A673 (cell line): ENCODE results near the gene P2RX2. TPM values are rescaled to one million over a fixed set of nuclear protein-coding genes. Genes with fewer than 3 reads are reported as not detected.
A peak's percentile ranks its signal among the peaks of the same experiment; 100 is the strongest.

Source experiments
- BruUV-seq: library from RNA; stranded (reverse); fragments of 400-500 nt; replicated peaks from 2 replicates; lab custom pipeline; 2021; lab: Mats Ljungman, UMichigan
- CTCF ChIA-PET: fragments of 300-600 bp; sonication (Branson Sonifier 250); formaldehyde crosslinking; loops from one replicate; lab custom pipeline; 2022; ENCODE audit warnings: antibody characterized with exemption; lab: Charles Lee
- POLR2A ChIA-PET: fragments of 300-600 bp; sonication (Branson Sonifier 250); formaldehyde crosslinking; loops from one replicate; lab custom pipeline; 2022; ENCODE audit warnings: antibody characterized with exemption; ENCODE audit not compliant: low non-redundant PET; lab: Charles Lee
- DNase-seq: peaks from one replicate; pipeline ENCODE4 v3.0.0-alpha.2; 2015; ENCODE audit warnings: low spot score
- H3K27ac ChIP-seq: fragments of 200-600 bp; sonication (generic); 2 replicates; pipeline ENCODE4 v1.5.1; 2016; ENCODE audit warnings: mixed run types, low read depth, mild to moderate bottlenecking, mixed read lengths, antibody characterized with exemption, low read length; ENCODE audit not compliant: poor library complexity, severe bottlenecking
- H3K27me3 ChIP-seq: fragments of 200-600 bp; sonication (generic); replicated peaks from 2 replicates; pipeline ENCODE4 v1.6.1; 2017; ENCODE audit warnings: mixed run types, low read depth, mild to moderate bottlenecking, mixed read lengths, antibody characterized with exemption, low read length; ENCODE audit not compliant: insufficient read depth, poor library complexity
- H3K36me3 ChIP-seq: fragments of 200-600 bp; sonication (generic); 2 replicates; pipeline ENCODE4 v1.6.1; 2016; ENCODE audit warnings: mixed run types, mild to moderate bottlenecking, mixed read lengths, antibody characterized with exemption, low read length; ENCODE audit not compliant: insufficient read depth, poor library complexity, severe bottlenecking
- H3K4me1 ChIP-seq: fragments of 200-600 bp; sonication (generic); 2 replicates; pipeline ENCODE4 v1.6.1; 2017; ENCODE audit warnings: mixed run types, mild to moderate bottlenecking, mixed read lengths, antibody characterized with exemption, low read length; ENCODE audit not compliant: insufficient read depth, poor library complexity, severe bottlenecking
- H3K4me3 ChIP-seq: fragments of 200-600 bp; sonication (generic); 2 replicates; pipeline ENCODE4 v1.5.1; 2016; ENCODE audit warnings: low read depth, mixed run types, mild to moderate bottlenecking, mixed read lengths, low read length; ENCODE audit not compliant: poor library complexity, severe bottlenecking
- H3K9me3 ChIP-seq: fragments of 200-600 bp; sonication (generic); 2 replicates; pipeline ENCODE4 v1.6.1; 2016; ENCODE audit warnings: mixed run types, low read depth, mild to moderate bottlenecking, mixed read lengths, antibody characterized with exemption, low read length; ENCODE audit not compliant: poor library complexity, severe bottlenecking
- EZH2 ChIP-seq: fragments of 200-600 bp; sonication (generic); IDR thresholded peaks from 2 replicates; pipeline ENCODE4 v1.6.1; 2017; ENCODE audit warnings: borderline replicate concordance, low read depth, mild to moderate bottlenecking, mixed read lengths, antibody characterized with exemption, low read length; ENCODE audit not compliant: poor library complexity, severe bottlenecking
- intact Hi-C: fragments of 100-400 bp; cut with micrococcal nuclease; formaldehyde crosslinking; loops from one replicate; pipeline ENCODE4 v1.10.0; 2022; ENCODE audit not compliant: unreplicated experiment
- total RNA-seq: library from RNA; stranded (reverse); gene quantifications from 2 replicates; pipeline ENCODE4 v1.2.3, GENCODE V29; 2021
- TF ChIP-seq, protein P1 (sequence below): fragments of 300-800, 200-600 bp; sonication (generic); conservative IDR thresholded peaks from 2 replicates; pipeline ENCODE4 v1.5.1; 2017; ENCODE audit warnings: low read depth, mild to moderate bottlenecking, antibody characterized with exemption, low read length, moderate library complexity, mixed read lengths

The P2RX2 gene
- total RNA-seq, 1 experiment from 2014 or later, result not detected

DNA sequence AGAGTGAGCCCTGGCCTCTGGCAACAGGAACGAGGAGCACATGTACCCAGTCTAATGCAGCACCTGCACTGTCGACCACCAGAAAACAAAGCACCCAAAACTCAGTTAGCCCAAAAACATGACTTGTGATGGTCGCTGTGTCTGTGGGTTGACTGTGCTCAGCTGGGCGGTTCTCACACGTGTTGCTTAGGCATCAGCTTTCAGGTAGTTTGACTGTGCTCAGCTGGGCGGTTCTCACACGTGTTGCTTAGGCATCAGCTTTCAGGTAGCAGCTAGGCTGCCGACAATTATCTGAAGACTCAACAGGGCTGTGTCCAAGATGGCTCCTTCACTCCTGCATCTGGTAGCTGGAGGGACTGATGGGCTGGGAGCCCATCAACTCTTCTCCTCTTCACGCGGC, 7.0 kb upstream of the P2RX2 start:
- TF ChIP-seq EZH2, result no peak
- TF ChIP-seq, protein P1, sequence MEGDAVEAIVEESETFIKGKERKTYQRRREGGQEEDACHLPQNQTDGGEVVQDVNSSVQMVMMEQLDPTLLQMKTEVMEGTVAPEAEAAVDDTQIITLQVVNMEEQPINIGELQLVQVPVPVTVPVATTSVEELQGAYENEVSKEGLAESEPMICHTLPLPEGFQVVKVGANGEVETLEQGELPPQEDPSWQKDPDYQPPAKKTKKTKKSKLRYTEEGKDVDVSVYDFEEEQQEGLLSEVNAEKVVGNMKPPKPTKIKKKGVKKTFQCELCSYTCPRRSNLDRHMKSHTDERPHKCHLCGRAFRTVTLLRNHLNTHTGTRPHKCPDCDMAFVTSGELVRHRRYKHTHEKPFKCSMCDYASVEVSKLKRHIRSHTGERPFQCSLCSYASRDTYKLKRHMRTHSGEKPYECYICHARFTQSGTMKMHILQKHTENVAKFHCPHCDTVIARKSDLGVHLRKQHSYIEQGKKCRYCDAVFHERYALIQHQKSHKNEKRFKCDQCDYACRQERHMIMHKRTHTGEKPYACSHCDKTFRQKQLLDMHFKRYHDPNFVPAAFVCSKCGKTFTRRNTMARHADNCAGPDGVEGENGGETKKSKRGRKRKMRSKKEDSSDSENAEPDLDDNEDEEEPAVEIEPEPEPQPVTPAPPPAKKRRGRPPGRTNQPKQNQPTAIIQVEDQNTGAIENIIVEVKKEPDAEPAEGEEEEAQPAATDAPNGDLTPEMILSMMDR, result no peak
- H3K9me3 ChIP-seq, result peaks cover under 1% of the 10 kb centered on the region
- H3K36me3 ChIP-seq, result no peaks in the 10 kb centered on the region
- H3K27ac ChIP-seq, result no peak overlapping the region
- no TSS peak for BruUV-seq
- H3K27me3 ChIP-seq, result peaks cover 23% of the 10 kb centered on the region
- peaks cover 7% of the 10 kb centered on the region for H3K4me1 ChIP-seq
- DNase-seq, result no peak
- intact Hi-C loops, result no loop called here
- no peak overlapping the region for H3K4me3 ChIP-seq
- ChIA-PET POLR2A (no interaction called here), CTCF (interaction anchor here (0.6 kb wide), 1 partner anchor 164 kb away, joined by 5 read pairs; no protein-coding TSS in a partner anchor)

DNA sequence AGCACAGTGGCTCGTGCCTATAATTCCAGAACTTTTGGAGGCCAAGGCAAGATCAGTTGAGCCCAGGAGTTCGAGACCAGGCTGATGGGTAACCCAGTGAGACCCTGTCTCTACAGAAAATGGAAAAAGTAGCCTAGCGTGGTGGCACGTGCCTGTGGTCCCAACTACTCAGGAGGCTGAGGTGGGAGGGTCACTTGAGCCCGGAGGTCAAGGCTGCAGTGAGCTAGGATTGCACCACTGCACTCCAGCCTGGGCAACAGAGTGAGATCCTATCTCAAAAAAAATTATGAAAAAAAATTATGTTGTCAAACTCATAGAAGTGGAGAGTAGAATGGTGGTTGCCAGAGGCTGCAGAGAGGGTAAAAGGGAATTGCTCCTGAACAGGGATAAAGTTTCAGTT, 4.5 kb upstream of the P2RX2 start:
- POLR2A ChIA-PET, result no interaction called here
- H3K4me1 ChIP-seq, result peaks cover 7% of the 10 kb centered on the region
- intact Hi-C loops, result loop anchor here (2.0 kb wide), 1 partner anchor 459 kb away; no protein-coding TSS in a partner anchor

DNA sequence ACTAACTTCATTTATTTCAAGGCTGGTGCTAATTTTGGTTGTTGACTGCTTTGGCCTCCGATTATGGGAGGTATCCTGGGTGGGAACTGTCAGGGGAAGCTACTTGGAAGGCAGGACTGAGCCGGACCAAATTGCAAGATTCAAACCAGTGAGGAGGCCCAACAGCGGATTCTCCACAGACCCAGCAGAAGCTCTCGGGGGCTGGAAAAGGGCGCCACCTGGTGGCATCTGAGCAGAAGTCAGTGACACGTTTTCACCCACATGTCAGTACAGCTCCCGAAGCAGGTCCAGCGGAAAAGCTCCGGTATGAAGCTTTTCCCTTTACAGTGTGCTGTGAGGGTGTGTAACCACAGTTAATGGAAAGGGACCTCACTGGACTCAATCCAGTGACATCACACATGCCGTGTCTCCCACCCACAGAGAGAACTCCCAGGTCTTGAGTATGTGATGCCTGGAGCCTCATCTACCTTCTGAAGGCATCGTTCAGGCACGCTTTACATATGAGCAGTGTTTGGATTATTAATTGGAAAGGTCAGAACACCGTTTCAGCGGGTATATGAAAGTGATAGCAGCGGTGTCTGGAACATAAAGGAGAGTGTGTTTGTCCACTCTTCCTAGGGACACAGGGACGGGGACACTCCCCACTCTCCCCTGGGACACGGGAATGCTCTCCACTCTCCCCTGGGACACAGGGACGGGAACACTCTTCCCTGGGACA, 3.6 kb upstream of the P2RX2 start:
- Histone ChIP-seq H3K4me1 (peaks cover 5% of the 10 kb centered on the region), H3K27me3 (peaks cover 37% of the 10 kb centered on the region), H3K9me3 (peaks cover 11% of the 10 kb centered on the region), H3K4me3 (no peak overlapping the region), H3K36me3 (no peaks in the 10 kb centered on the region), H3K27ac (no peak overlapping the region)
- ChIA-PET POLR2A (interaction anchor here (0.6 kb wide), 1 partner anchor 9 kb away, joined by 3 read pairs; no protein-coding TSS in a partner anchor), CTCF (interaction anchor here (0.6 to 1.2 kb wide), 7 partner anchors 15 to 461 kb away, joined by 3 to 22 read pairs (median 4); no protein-coding TSS in a partner anchor)
- no TSS peak for BruUV-seq
- TF ChIP-seq EZH2, result no peak
- TF ChIP-seq, protein P1, result peak; percentile 95
- intact Hi-C loops, result loop anchor here (1.0 to 2.0 kb wide), 2 partner anchors 200 to 460 kb away; no protein-coding TSS in a partner anchor
- peak; percentile 92 for DNase-seq

More for the DNA sequence above, 4.5 kb upstream of the P2RX2 start:
- H3K36me3 ChIP-seq, result no peaks in the 10 kb centered on the region
- H3K4me3 ChIP-seq, result no peak overlapping the region
- peaks cover 11% of the 10 kb centered on the region for H3K9me3 ChIP-seq
- DNase-seq, result no peak
- H3K27ac ChIP-seq, result no peak overlapping the region
- CTCF ChIA-PET, result no interaction called here
- no TSS peak for BruUV-seq
- no peak for TF ChIP-seq EZH2
- TF ChIP-seq, protein P1, result no peak
- H3K27me3 ChIP-seq, result peaks cover 32% of the 10 kb centered on the region
